ENCODE results near the gene SEPTIN3.

Gene SEPTIN3

GRCh38 chr22:41996826-41997225, 27.6 kb downstream of the SEPTIN3 start:
- no peaks in the 10 kb centered on the region for H3K79me2 ChIP-seq (ENCODE audit: control insufficient read depth, low read length)
- H3K4me1 ChIP-seq (ENCODE audit: control insufficient read depth, low read length) = no peaks in the 10 kb centered on the region
- H3K4me3 ChIP-seq (ENCODE audit: low read length) = no peak overlapping the region
- no peaks in the 10 kb centered on the region for H3F3A ChIP-seq (ENCODE audit: control insufficient read depth, insufficient read depth)
- H3K27ac ChIP-seq (ENCODE audit: low read depth, low read length) = no peak overlapping the region
- no peaks in the 10 kb centered on the region for H3K36me3 ChIP-seq (ENCODE audit: control insufficient read depth, low read length)
- TF ChIP-seq EZH2phosphoT487 (IDR thresholded peaks at IDR 0.05; ENCODE audit: borderline replicate concordance, low read length) = no peak
- no peak for TF ChIP-seq CTCF (IDR thresholded peaks at IDR 0.05; ENCODE audit: low read depth, low read length, poor library complexity, severe bottlenecking)
- H4K20me1 ChIP-seq (ENCODE audit: control insufficient read depth, insufficient read depth, low read depth, low read length) = no peaks in the 10 kb centered on the region
- H3K9me2 ChIP-seq (replicated peaks; ENCODE audit: control insufficient read depth, low read length) = no peaks in the 10 kb centered on the region
- no peaks in the 10 kb centered on the region for H3K9me3 ChIP-seq (ENCODE audit: control insufficient read depth, insufficient read depth, low read length)
- peaks cover 37% of the 10 kb centered on the region for H3K27me3 ChIP-seq (ENCODE audit: control insufficient read depth, low read length)
- H3K4me2 ChIP-seq (ENCODE audit: low read length) = no peak overlapping the region

- H3K9me2 ChIP-seq (replicated peaks; ENCODE audit: control insufficient read depth, low read length) = no peaks in the 10 kb centered on the region
- H4K20me1 ChIP-seq (ENCODE audit: control insufficient read depth, insufficient read depth, low read depth, low read length) = no peaks in the 10 kb centered on the region
- no peak within 1 kb of the TSS for H3K27ac ChIP-seq (ENCODE audit: low read depth, low read length)
- peaks cover 30% of the 10 kb centered on the region for H3K27me3 ChIP-seq (ENCODE audit: control insufficient read depth, low read length)
- no peaks in the 10 kb centered on the region for H3K79me2 ChIP-seq (ENCODE audit: control insufficient read depth, low read length)
- no peak within 1 kb of the TSS for H3K4me2 ChIP-seq (ENCODE audit: low read length)
- H3K9me3 ChIP-seq (ENCODE audit: control insufficient read depth, insufficient read depth, low read length) = no peaks in the 10 kb centered on the region
- TF ChIP-seq CTCF (IDR thresholded peaks at IDR 0.05; ENCODE audit: low read depth, low read length, poor library complexity, severe bottlenecking) (no peak), EZH2phosphoT487 (IDR thresholded peaks at IDR 0.05; ENCODE audit: borderline replicate concordance, low read length) (no peak)
- no peaks in the 10 kb centered on the region for H3F3A ChIP-seq (ENCODE audit: control insufficient read depth, insufficient read depth)
- H3K36me3 ChIP-seq (ENCODE audit: control insufficient read depth, low read length) = no peaks in the 10 kb centered on the region
- no peak within 1 kb of the TSS for H3K4me3 ChIP-seq (ENCODE audit: low read length)
- no peaks in the 10 kb centered on the region for H3K4me1 ChIP-seq (ENCODE audit: control insufficient read depth, low read length)
Observed at GRCh38 chr22:41998361-41999261, 29.4 kb downstream of the SEPTIN3 start, which contains the start of gene WBP2NL. WBP2NL (plus strand) TSS chr22:41998788; CDS start chr22:41998819, 31 bp downstream.

GRCh38 chr22:42000466-42000865, 31.2 kb downstream of the SEPTIN3 start:
- H3K9me3 ChIP-seq (ENCODE audit: control insufficient read depth, insufficient read depth, low read length) = no peaks in the 10 kb centered on the region

More at GRCh38 chr22:42000466-42000865, 31.2 kb downstream of the SEPTIN3 start:
- H3K9me2 ChIP-seq (replicated peaks; ENCODE audit: control insufficient read depth, low read length) = no peaks in the 10 kb centered on the region
- H3K79me2 ChIP-seq (ENCODE audit: control insufficient read depth, low read length) = no peaks in the 10 kb centered on the region
- H3K27me3 ChIP-seq (ENCODE audit: control insufficient read depth, low read length) = peaks cover 22% of the 10 kb centered on the region
- no peak overlapping the region for H3K4me2 ChIP-seq (ENCODE audit: low read length)
- H3K36me3 ChIP-seq (ENCODE audit: control insufficient read depth, low read length) = no peaks in the 10 kb centered on the region
- no peak overlapping the region for H3K4me3 ChIP-seq (ENCODE audit: low read length)
- no peak for TF ChIP-seq CTCF (IDR thresholded peaks at IDR 0.05; ENCODE audit: low read depth, low read length, poor library complexity, severe bottlenecking)
- TF ChIP-seq EZH2phosphoT487 (IDR thresholded peaks at IDR 0.05; ENCODE audit: borderline replicate concordance, low read length) = no peak
- no peaks in the 10 kb centered on the region for H3K4me1 ChIP-seq (ENCODE audit: control insufficient read depth, low read length)
- no peak overlapping the region for H3K27ac ChIP-seq (ENCODE audit: low read depth, low read length)
- no peaks in the 10 kb centered on the region for H4K20me1 ChIP-seq (ENCODE audit: control insufficient read depth, insufficient read depth, low read depth, low read length)
- no peaks in the 10 kb centered on the region for H3F3A ChIP-seq (ENCODE audit: control insufficient read depth, insufficient read depth)
